GM06990 (cell line): Measurements from ENCODE around the gene CSRP3.

Experiments
- DNase-seq: peaks from one replicate; pipeline ENCODE4 v3.0.0-alpha.2; 2011; ENCODE audit not compliant: insufficient read length; ENCODE audit errors: extremely low read depth
- H3K27me3 ChIP-seq: replicated peaks from 2 replicates; pipeline ENCODE4 v1.6.0; 2011; ENCODE audit warnings: low read length; ENCODE audit not compliant: control insufficient read depth, insufficient read depth
- H3K36me3 ChIP-seq: 2 replicates; pipeline ENCODE4 v1.5.1; 2011; ENCODE audit warnings: low read length; ENCODE audit not compliant: control insufficient read depth, insufficient read depth
- H3K4me3 ChIP-seq: replicated peaks from 2 replicates; pipeline ENCODE4 v1.5.1; 2011; ENCODE audit warnings: low read depth, mild to moderate bottlenecking, control low read depth, low read length
- TF ChIP-seq, protein P1 (sequence below): IDR thresholded peaks from 2 replicates; pipeline ENCODE4 v1.5.1; 2011; ENCODE audit warnings: low read length, control low read depth, mild to moderate bottlenecking, inconsistent platforms; ENCODE audit not compliant: insufficient read depth, poor library complexity, severe bottlenecking

The CSRP3 gene

GRCh38 chr11:19216021-19216420, 14.2 kb upstream of the CSRP3 start:
- no peak overlapping the region for H3K4me3 ChIP-seq
- no peak for DNase-seq

DNA sequence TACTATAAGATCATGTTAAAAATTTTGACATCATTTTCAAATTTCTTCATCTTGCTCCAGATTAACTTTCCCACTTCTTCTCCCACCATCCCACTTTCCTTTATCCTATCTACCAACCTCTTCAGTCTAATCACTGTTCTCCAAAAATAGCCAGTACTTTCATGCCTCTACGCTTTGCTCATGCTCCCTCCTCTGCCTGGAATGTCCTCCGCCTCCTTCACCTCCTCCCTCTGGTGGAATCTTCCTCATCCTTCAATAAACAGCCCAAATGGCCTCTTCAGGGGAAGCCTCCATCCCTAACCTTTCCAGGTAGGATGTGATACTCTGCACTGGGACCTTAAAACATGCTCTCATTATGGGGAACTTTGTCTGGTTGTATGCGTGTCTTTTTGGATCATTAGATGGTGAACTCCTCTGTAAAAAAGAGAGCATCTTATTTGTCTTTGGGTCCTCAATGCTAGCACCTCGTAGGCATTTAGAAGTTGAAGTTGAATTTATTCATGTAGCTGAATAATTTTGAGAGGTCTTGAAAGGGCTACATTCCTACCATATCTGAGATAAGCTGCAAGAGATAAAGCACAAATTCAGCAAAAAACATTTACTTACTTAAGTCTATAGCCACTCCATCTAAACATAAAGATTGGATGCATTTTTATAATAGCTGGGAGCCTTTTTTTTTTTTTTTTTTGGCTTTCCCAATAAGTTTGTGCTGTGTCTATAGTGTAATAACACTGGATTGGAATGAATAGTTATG, 8.0 kb upstream of the CSRP3 start:
- TF ChIP-seq, protein P1, sequence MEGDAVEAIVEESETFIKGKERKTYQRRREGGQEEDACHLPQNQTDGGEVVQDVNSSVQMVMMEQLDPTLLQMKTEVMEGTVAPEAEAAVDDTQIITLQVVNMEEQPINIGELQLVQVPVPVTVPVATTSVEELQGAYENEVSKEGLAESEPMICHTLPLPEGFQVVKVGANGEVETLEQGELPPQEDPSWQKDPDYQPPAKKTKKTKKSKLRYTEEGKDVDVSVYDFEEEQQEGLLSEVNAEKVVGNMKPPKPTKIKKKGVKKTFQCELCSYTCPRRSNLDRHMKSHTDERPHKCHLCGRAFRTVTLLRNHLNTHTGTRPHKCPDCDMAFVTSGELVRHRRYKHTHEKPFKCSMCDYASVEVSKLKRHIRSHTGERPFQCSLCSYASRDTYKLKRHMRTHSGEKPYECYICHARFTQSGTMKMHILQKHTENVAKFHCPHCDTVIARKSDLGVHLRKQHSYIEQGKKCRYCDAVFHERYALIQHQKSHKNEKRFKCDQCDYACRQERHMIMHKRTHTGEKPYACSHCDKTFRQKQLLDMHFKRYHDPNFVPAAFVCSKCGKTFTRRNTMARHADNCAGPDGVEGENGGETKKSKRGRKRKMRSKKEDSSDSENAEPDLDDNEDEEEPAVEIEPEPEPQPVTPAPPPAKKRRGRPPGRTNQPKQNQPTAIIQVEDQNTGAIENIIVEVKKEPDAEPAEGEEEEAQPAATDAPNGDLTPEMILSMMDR = no peak
- no peak for DNase-seq
- H3K36me3 ChIP-seq = no peaks in the 10 kb centered on the region
- no peak overlapping the region for H3K4me3 ChIP-seq
- no peaks in the 10 kb centered on the region; the same call in 1 of the 2 replicates for H3K27me3 ChIP-seq

More at GRCh38 chr11:19216021-19216420, 14.2 kb upstream of the CSRP3 start:
- H3K27me3 ChIP-seq = no peaks in the 10 kb centered on the region; the same call in 1 of the 2 replicates
- TF ChIP-seq, protein P1 = no peak
- no peaks in the 10 kb centered on the region for H3K36me3 ChIP-seq

DNA sequence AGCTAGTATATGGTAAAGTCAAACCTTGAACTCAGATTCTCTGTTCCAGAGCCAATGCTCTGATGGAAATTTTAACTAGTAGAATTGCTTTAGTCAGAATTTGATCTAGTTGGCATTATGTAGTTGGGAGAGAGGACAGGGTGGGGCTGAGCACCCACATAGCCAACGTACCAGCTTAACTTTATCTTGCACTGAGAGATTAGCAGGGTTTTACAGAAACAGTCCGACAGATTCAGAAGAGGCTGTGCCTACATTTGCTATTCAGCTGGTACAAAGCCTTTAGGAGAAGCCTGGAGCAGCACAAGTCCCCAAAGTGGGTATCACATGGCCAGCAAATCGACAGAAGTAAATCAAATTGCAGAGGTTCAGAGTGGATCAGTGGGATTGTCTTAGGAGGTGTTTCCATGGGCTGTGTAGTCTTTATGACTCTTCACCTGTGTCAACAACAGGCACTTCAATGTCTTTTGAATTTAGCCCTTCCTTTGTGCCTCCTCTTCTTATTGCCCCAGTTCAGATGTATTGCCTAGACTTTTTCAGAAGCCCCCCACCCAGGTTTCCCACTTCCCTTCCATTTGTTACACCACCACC, 7.3 kb upstream of the CSRP3 start:
- no peaks in the 10 kb centered on the region for H3K36me3 ChIP-seq
- H3K27me3 ChIP-seq = no peaks in the 10 kb centered on the region
- DNase-seq = no peak
- TF ChIP-seq, protein P1 = no peak
- H3K4me3 ChIP-seq = no peak overlapping the region

GRCh38 chr11:19208181-19208580, 6.4 kb upstream of the CSRP3 start:
- Histone ChIP-seq H3K27me3 (no peaks in the 10 kb centered on the region), H3K36me3 (no peaks in the 10 kb centered on the region), H3K4me3 (no peak overlapping the region)
- TF ChIP-seq, protein P1 = no peak
- no peak for DNase-seq

- TF ChIP-seq, protein P1 = no peak
- DNase-seq = no peak
- H3K4me3 ChIP-seq = no peak overlapping the region
- no peaks in the 10 kb centered on the region for H3K36me3 ChIP-seq
- H3K27me3 ChIP-seq = no peaks in the 10 kb centered on the region
Observed at GRCh38 chr11:19204836-19205235, 3.1 kb upstream of the CSRP3 start.
